Heart left ventricle (tissue), 13 donors: Measurements from ENCODE around the gene IKZF3.

Experiments
- POLR2A ChIP-seq, 2 donors: fragments of 450-650 bp; IDR thresholded peaks; one replicate each; pipeline ENCODE4 v1.6.1; 2017; ENCODE audit warnings: antibody characterized with exemption in 2 of 2, mild to moderate bottlenecking in 2 of 2, moderate library complexity in 2 of 2
- TF ChIP-seq, protein P1 (sequence below), 12 donors: fragments of 200-600 bp; sonication (generic) in 4 of 12; IDR thresholded peaks; one replicate each; pipeline versions ENCODE4 v1.5.0 to v1.8.0; 2018 to 2022; ENCODE audit warnings: antibody characterized with exemption in 12 of 12, mild to moderate bottlenecking in 5 of 12
- donor health status: ischemic (EF 13 %, LVEDD 7.1; RV severe dilation, severe dysfunction).
- donor health status: DM: no; HTN: yes; CAD: no.
- donor health status: DM: no; HTN: no; CAD: no.
- donor health status: ischemic (EF 25% LVEDD 6.9; RV normal size, moderate dysfunction).
- donor health status: ischemic (EF 25% LVEDD 5.7; RV mildly dilated, moderate dysfunction).
- donor health status: ischemic (EF 35%, LVEDD 5.7; RV mildly dilated, moderate dysfunction).
- donor health status: nonischemic (EF 11% LVEDD 7.7; RV severe dilation, severe dysfunction).
- donor health status: DM: yes; HTN: yes; CAD: no.
- donor health status: PGD.
- donor health status: ischemic (EF 29% LVEDD 5.4; RV normal size, mild dysfunction).
- donor health status: nonischemic (EF 23%, LVEDD 6.1; RV moderate dilation, normal function).

DNA sequence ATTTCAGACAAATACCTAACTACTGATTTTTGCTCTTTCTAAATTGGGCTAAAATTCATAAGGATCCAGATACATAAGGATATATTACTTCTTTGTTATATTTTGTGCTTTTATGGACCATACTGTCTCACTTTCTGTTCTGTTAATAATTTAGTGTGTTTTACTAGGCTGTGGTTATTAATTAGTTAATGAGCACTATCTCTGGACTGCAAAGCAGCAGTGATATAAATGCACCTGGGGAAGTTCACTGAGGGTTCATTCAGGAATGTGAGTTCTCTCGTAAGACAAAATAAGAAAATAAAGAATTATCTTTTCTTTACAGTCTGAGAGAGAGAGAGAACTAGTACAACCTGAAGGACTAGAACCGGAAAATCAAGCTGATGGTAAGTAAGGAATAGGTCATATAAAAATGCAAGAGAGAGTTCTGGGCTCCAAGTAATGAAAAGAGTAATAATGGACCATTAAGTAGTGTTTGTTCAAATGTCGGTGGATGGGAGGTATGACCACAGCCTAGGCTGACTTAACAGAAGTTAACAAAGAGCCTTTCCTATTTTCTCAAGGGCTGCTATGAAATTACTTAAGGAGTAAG is 55.6 kb downstream of the IKZF3 start:
- TF ChIP-seq, protein P1, sequence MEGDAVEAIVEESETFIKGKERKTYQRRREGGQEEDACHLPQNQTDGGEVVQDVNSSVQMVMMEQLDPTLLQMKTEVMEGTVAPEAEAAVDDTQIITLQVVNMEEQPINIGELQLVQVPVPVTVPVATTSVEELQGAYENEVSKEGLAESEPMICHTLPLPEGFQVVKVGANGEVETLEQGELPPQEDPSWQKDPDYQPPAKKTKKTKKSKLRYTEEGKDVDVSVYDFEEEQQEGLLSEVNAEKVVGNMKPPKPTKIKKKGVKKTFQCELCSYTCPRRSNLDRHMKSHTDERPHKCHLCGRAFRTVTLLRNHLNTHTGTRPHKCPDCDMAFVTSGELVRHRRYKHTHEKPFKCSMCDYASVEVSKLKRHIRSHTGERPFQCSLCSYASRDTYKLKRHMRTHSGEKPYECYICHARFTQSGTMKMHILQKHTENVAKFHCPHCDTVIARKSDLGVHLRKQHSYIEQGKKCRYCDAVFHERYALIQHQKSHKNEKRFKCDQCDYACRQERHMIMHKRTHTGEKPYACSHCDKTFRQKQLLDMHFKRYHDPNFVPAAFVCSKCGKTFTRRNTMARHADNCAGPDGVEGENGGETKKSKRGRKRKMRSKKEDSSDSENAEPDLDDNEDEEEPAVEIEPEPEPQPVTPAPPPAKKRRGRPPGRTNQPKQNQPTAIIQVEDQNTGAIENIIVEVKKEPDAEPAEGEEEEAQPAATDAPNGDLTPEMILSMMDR (IDR thresholded peaks at IDR 0.05): no peak
- TF ChIP-seq POLR2A (IDR thresholded peaks at IDR 0.05): no peak
